ENCODE results near the gene LYPLA2. TPM values are rescaled to one million over a fixed set of nuclear protein-coding genes. Genes with fewer than 3 reads are reported as not detected.
"Not testable (repeated sequence)": the region's sequence is repeated elsewhere in the genome, so short reads cannot be mapped to it uniquely, and the experiment has no call there.

Gene LYPLA2
- total and polyA plus RNA-seq, 2 of the 4 experiments (the other 2 are of a cell fraction), result 44.3 to 78.6 TPM

DNA sequence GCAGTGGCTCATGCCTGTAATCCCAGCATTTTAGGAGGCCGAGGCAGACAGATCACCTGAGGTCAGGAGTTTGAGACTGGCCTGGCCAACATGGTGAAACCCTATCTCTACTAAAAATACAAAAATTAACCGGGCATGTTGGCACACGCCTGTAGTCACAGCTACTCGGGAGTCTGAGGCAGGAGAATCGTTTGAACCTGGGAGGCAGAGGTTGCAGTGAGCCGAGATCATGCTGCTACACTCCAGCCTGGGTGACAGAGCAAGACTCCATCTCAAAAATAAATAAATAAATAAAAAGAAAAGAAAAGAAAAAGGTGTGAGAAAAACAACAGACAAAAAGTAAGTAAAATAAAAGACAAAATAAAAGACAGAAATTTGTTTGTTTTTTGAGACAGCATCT is 43.2 kb downstream of the LYPLA2 start:
- intact Hi-C loops (cut with micrococcal nuclease); H4K20me1 ChIP-seq (ENCODE audit: insufficient read depth, low read length); H3K14ac ChIP-seq (replicated peaks; ENCODE audit: low read depth, low read length); H4K8ac ChIP-seq (ENCODE audit: low read depth in 2 of 2, low read length in 2 of 2); H3K9me1 ChIP-seq (ENCODE audit: insufficient read depth, low read length); ATAC-seq (ENCODE audit: low read depth); H3K4me2 ChIP-seq (ENCODE audit: low read depth, low read length); CTCF ChIA-PET; H4K91ac ChIP-seq (ENCODE audit: insufficient read depth, low read depth, low read length); H2BK5ac ChIP-seq (ENCODE audit: low read depth, low read length, poor library complexity, severe bottlenecking); dilution Hi-C loops (cut with HindIII; ENCODE audit: low sequenced_read_pairs, unreplicated experiment); in situ Hi-C loops (cut with MboI; ENCODE audit: low sequenced_read_pairs); H3K79me1 ChIP-seq (ENCODE audit: low read depth in 1 of 2, low read length in 2 of 2); H3K27ac ChIP-seq (ENCODE audit: insufficient read depth, low read length); H3K4ac ChIP-seq (ENCODE audit: low read depth, low read length); DNase-seq; H2AK5ac ChIP-seq (ENCODE audit: low read depth, low read length); H3K4me1 ChIP-seq (ENCODE audit: control insufficient read depth, insufficient read depth, low read length); H2BK120ac ChIP-seq (ENCODE audit: low read depth, low read length); H3K9me3 ChIP-seq (ENCODE audit: control insufficient read depth, insufficient read depth, low read length); H3K9ac ChIP-seq (ENCODE audit: low read depth, low read length); POLR2A ChIA-PET (ENCODE audit: unreplicated experiment); BruUV-seq (replicated peaks); H3K36me3 ChIP-seq (ENCODE audit: control insufficient read depth, insufficient read depth, low read length); H2BK20ac ChIP-seq (ENCODE audit: low read depth, low read length); H2AK9ac ChIP-seq (replicated peaks; ENCODE audit: low read depth, low read length, poor library complexity); H2AFZ ChIP-seq (replicated peaks; ENCODE audit: low read length, poor library complexity); H3K23ac ChIP-seq (ENCODE audit: low read depth, low read length); H3K18ac ChIP-seq (ENCODE audit: low read depth, low read length); H2BK15ac ChIP-seq (ENCODE audit: low read depth, low read length); H3K56ac ChIP-seq (ENCODE audit: extremely low read depth, insufficient read depth, low read length); H4K5ac ChIP-seq (ENCODE audit: low read depth, low read length); H3K4me3 ChIP-seq (ENCODE audit: insufficient read depth, low read depth, low read length): not testable (repeated sequence)
- peaks cover 11% of the 10 kb centered on the region for H3K27me3 ChIP-seq (ENCODE audit: control insufficient read depth, insufficient read depth, low read length)
- WGBS, 2 experiments (ENCODE audit: extremely low coverage in 2 of 2, insufficient read length in 1 of 2), result no CpG with 5 or more reads among the region's 6 CpGs

All from IMR-90 (cell line).